HG02840 (cell line): ENCODE results near the gene MEPE.

Experiments
- ATAC-seq: cut with Tn5 transposase; IDR thresholded peaks from one replicate; pipeline ENCODE4 v1.9.1; 2021; ENCODE audit warnings: mild to moderate bottlenecking, moderate library complexity, moderate number of reproducible peaks; ENCODE audit not compliant: unreplicated experiment, low FRiP score

Gene MEPE

DNA sequence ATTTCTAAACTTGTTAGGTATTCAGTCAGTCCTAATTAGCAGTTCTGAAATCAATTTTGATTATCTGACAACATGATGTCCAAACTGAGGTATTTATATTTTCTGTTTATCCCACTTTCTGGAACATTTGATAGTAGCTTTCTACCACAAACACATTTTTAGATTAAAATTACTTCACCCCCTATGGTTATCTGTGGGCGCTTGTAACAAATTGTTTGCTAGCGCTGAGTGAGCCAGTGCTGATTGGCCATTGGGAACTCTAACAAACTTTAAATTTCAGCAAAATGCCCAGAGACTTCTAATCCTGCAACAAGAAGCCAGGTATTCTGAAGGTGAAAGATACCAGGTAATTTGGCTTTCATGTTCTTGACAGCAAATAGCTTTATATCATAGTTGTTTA is at the start of gene MEPE:
MEPE (plus strand) TSS at position 301 of the 400 bp plus-strand sequence. CDS start 1,746 bp downstream, outside the sequence.
- no peak for ATAC-seq

- ATAC-seq, result no peak
Measured at GRCh38 chr4:87783781-87784180, 49.0 kb upstream of the MEPE start.

DNA sequence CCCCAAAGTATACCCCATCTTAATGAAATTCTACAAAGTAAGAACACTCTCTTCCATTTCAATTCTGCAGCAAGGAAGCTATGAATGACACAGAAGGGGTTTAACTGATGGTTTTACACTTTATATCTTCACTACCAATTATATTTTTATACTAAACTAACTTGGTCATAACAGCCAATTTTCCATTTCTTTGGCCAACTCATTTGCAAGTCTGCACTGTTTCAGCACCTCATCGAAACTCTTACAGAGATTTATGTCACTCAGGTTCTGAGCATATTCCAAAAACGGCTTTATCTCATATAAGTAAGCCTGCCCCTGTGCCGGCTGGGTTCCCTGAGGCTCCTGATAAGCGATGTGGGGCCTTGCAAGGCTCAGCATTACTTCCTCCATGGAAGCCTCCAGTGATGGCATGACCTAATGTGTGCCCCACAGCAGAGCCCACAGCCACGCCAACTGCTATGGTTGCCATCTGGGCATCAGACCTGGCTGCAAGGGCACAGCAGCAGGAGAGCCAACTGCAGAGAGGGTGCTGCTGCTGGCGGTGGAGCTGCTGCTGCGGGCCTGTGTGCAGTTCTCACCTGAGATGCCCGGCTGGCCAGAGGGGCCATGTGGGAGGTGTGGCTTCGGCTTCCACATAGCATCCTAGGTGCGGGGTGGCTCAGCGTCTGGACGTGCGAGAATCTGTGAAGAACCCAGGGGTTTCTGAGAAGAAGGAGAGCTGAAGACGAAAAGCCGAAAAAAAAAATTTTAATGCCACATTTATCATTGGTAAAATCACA is 46.8 kb upstream of the MEPE start:
- ATAC-seq, result no peak

DNA sequence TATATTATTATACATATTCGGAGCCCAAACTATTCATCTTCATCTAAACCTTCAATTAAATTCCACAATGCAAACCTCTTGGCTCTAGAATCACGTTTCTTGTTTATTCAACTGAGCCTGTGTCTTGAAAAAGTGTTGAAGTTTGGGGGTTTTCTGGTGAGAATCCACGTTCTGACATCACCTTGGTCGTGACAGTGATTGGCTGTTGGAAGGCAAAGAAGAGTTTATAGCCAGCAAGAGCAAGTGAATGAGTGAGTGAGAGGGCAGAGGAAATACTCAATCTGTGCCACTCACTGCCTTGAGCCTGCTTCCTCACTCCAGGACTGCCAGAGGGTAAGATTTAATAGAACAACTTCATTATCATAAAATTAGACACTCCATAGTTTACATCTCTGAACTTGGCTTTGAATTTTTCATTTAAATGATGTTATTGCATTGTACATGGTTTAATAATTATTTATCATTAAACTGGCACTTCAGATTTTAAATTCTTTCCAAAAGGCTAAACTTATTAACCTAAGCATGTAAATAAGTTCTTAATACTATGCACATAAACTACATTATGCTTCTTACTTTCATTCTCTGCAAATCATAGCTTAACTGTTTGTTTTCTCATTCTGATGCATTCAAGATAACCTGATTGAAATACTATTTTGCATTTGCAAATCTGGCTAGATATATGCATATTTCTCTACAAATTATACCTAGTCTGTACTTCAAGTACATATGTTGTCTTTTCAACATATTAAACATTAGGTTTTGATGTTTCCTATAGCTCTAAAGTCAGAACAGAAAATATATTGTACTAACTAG is 33.3 kb upstream of the MEPE start, which contains the start of gene IBSP:
IBSP (plus strand) TSS at position 254 of the 813 bp plus-strand sequence. CDS start 2,808 bp downstream, outside the sequence.
- no peak for ATAC-seq

DNA sequence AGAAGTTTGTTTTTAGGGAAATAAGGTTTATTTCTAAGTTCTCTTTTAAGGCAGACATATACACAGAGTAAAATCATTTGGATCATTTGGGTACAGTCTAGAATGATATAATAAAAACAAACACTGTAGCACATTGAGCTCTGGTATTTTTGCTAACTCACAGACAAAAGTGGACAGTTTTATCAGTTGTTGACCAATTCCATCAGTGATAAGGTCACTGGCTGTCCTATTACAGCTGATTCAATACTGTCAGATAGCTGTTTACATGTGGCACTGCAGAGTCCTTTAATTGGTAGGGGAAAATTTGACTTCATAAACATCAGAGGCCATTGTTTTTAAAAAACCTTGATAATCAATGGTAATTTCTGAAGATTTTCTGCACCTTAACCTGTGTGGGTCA is 29.9 kb upstream of the MEPE start:
- no peak for ATAC-seq

GRCh38 chr4:87803421-87803820 is 29.3 kb upstream of the MEPE start:
- ATAC-seq, result no peak

- ATAC-seq, result no peak
Measured at GRCh38 chr4:87804871-87805270, 27.9 kb upstream of the MEPE start.

DNA sequence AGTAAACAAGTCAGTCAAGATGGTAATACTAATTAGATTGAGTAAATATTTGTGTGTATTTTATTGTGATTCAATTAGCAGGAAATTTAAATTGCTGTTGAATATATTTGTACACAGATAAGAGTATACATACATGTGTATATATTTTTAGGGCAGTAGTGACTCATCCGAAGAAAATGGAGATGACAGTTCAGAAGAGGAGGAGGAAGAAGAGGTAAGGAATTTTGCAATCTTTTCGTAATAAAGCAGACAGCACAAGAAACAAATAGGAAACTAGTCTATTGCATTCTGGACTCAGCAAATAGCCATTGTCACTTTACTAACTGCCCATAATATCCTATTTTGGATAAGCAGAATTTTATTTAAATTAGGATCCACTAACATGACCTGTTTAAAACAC is 26.8 kb upstream of the MEPE start:
- no peak for ATAC-seq

- ATAC-seq, result no peak
Measured at GRCh38 chr4:87806520-87806919, 26.2 kb upstream of the MEPE start.

DNA sequence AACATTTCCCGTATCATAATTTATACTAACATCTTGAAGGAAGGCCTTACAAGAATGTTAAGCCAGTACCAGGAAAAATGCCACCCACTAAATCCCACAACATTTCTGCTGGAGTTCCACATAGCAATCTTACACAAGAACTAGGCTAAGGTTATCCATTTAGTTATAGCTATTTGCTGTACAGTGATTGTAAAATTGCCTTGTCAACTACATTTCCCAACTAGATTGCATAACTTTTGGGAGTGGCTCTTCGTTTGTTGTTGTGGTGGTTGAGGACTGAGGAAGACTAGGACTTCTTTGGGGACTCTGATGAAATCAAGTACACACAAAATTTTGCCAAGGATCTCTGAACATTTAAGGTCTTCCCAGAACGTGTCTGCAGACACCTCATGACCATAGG is 25.4 kb upstream of the MEPE start:
- ATAC-seq, result no peak

- no peak for ATAC-seq
Measured at GRCh38 chr4:87811977-87812376, 20.8 kb upstream of the MEPE start.

GRCh38 chr4:87819281-87819919 is 13.4 kb upstream of the MEPE start:
- no peak for ATAC-seq

- no peak for ATAC-seq
Measured at GRCh38 chr4:87823200-87823599, 9.6 kb upstream of the MEPE start.

- ATAC-seq, result no peak
Measured at GRCh38 chr4:87823724-87824123, 9.0 kb upstream of the MEPE start.

- no peak for ATAC-seq
Measured at GRCh38 chr4:87824352-87824751, 8.4 kb upstream of the MEPE start.

GRCh38 chr4:87834401-87834800 is 1.6 kb downstream of the MEPE start:
- ATAC-seq, result no peak

DNA sequence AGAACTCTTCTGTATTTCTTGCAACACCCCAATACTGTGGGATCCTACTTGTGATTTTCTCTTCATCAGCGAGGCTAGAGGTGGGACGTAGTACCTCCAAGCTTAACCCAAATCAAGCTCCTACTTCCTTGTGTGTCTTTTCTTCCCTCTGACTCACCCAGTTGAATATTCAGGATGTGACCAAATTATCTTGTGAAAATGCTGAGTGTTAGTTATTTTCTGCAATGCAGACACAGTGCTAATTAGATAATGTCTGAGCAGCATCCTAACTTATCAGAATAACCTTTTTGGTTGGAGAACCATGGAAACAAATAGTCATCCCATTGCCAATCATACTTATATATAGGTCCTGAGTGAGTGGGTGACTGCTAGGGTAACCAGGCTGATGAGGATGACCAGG is 2.4 kb downstream of the MEPE start:
- no peak for ATAC-seq

GRCh38 chr4:87835743-87836142 is 3.0 kb downstream of the MEPE start:
- ATAC-seq, result no peak

GRCh38 chr4:87838205-87838604 is 5.4 kb downstream of the MEPE start:
- no peak for ATAC-seq

DNA sequence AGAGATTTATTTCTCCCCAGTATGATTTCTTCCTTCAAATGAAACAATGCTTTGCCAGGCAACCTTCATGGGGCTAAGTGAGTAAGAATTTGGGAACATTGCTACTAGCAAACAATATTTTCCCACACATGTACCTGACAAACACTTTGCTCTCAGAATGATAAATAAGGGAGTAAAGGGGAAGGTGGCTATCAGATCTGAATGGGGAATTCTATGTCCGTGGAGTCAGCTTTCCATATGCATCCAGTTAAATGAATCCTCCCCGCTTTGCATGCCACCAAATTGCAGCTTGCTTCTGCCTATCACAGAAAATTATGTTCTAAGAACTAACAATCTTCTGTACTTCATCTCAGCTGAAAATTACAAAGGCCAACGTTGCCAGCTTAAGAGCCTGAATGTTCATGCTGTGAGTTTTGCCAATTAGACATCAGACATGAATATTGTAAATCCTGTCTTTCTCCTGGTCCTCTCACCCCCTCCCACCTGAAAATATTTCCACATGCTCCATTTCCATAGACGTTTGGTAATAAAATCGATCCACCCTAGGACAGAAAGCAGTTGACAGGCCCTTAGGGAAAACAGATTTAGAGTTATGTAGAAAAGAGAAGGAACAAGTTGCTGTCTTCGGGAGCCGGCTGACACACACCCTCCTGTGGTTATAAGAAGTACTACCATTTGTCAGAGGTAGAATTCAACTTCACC is 6.3 kb downstream of the MEPE start:
- peak; percentile 75 for ATAC-seq

DNA sequence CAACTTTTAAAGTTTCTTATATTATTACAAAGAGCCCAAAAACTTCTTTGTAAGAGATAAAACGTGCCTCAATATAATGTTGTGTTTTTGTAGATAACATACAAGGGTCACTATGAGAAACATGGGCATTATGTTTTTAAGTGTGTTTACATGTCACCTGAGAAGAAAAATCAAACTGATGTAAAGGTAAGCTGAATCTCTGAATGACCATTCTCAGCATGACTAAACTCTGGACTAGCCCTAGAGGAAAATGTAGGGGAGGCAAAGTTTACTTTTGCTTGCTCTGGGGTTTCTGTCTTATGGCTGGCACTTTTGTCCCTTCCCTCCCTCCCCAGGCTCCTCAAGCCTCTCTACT is 6.8 kb downstream of the MEPE start:
- ATAC-seq, result no peak
